ENCODE results near the gene SLC17A7. TPM values are rescaled to one million over a fixed set of nuclear protein-coding genes. Genes with fewer than 3 reads are reported as not detected.

The SLC17A7 gene
- total and polyA plus RNA-seq, 2 of the 8 experiments (the other 6 are each of a cell fraction or from before 2014, with no cell fraction given), result 2.7 to 3.0 TPM

GRCh38 chr19:49430172-49430677, 11.1 kb downstream of the SLC17A7 start:
- no peak overlapping the region for H3K14ac ChIP-seq (ENCODE audit: insufficient read length)
- no peaks in the 10 kb centered on the region for H3K79me2 ChIP-seq (ENCODE audit: control insufficient read depth in 1 of 2, insufficient read depth in 2 of 2, low read length in 2 of 2)
- H3K9me3 ChIP-seq (ENCODE audit: insufficient read depth in 2 of 2, low read depth in 1 of 2, low read length in 1 of 2), result peaks cover 0 to 2% of the 10 kb centered on the region in 2 experiments; a peak in 1 of 4 replicates
- H3K23ac ChIP-seq (ENCODE audit: insufficient read length), result no peak overlapping the region
- H3K4me3 ChIP-seq (ENCODE audit: extremely low read depth in 1 of 4, insufficient read depth in 2 of 4, low read depth in 3 of 4, low read length in 4 of 4), result no peak overlapping the region
- no peak overlapping the region for H3K56ac ChIP-seq (replicated peaks; ENCODE audit: insufficient read length, low read depth, low read length)
- peak overlapping the region; percentile 68; the same call in 1 of the 2 replicates for H2AK5ac ChIP-seq (ENCODE audit: low read depth, low read length)
- peaks cover 23% of the 10 kb centered on the region for H3K23me2 ChIP-seq (ENCODE audit: low read depth, low read length)
- no peak overlapping the region for H4K91ac ChIP-seq (replicated peaks; ENCODE audit: insufficient read length, low read length)
- no peak overlapping the region for H2BK20ac ChIP-seq (ENCODE audit: low read length)
- no peaks in the 10 kb centered on the region for H4K20me1 ChIP-seq (replicated peaks in 1 of 2; ENCODE audit: control insufficient read depth in 1 of 2, insufficient read depth in 2 of 2, low read length in 2 of 2)
- H3K36me3 ChIP-seq (ENCODE audit: control insufficient read depth in 2 of 4, insufficient read depth in 4 of 4, low read length in 3 of 4), result no peaks in the 10 kb centered on the region
- CTCF ChIA-PET (ENCODE audit: partially characterized antibody), result interaction anchor here (0.7 to 3.7 kb wide), 11 partner anchors 11 to 211 kb away, joined by 3 to 13 read pairs (median 8); partner anchors contain the start of genes KASH5 and SLC17A7
- no peak overlapping the region for H3K27ac ChIP-seq (ENCODE audit: low read depth, low read length)
- no peak overlapping the region for H4K8ac ChIP-seq (ENCODE audit: extremely low read depth, insufficient read depth, low read length)
- no peaks in the 10 kb centered on the region for H3K79me1 ChIP-seq (ENCODE audit: low read depth, low read length)
- POLR2A ChIA-PET (ENCODE audit: partially characterized antibody), result interaction anchor here (1.1 to 1.5 kb wide), 7 partner anchors 12 to 69 kb away, joined by 3 to 4 read pairs (median 3); partner anchors contain the start of gene PIH1D1
- no peak overlapping the region for H3K18ac ChIP-seq (ENCODE audit: extremely low read depth, low read length)
- H3K4ac ChIP-seq (replicated peaks; ENCODE audit: insufficient read length, low read depth, low read length), result no peak overlapping the region
- no peak overlapping the region for H2BK120ac ChIP-seq (replicated peaks; ENCODE audit: low read depth, low read length)
- H3K27me3 ChIP-seq (replicated peaks in 1 of 4; ENCODE audit: control insufficient read depth in 3 of 4, extremely low read depth in 1 of 4, insufficient read depth in 3 of 4, low read length in 3 of 4), result peaks cover 7 to 43% (median 38%) of the 10 kb centered on the region in 4 experiments; a peak in 6 of 7 replicates
- H2BK5ac ChIP-seq (ENCODE audit: low read depth, low read length), result no peak overlapping the region
- H3K4me1 ChIP-seq (replicated peaks in 1 of 4; ENCODE audit: control insufficient read depth in 3 of 4, insufficient read depth in 4 of 4, low read length in 3 of 4), result peaks cover 4 to 37% (median 23%) of the 10 kb centered on the region in 4 experiments
- DNase-seq (ENCODE audit: low read depth in 1 of 2, low spot score in 2 of 2) (no peak), FAIRE-seq (no peak)
- H2AFZ ChIP-seq (ENCODE audit: low read length), result no peak overlapping the region
- H3K4me2 ChIP-seq (ENCODE audit: insufficient read depth in 1 of 2, low read depth in 2 of 2, low read length in 2 of 2), result no peak overlapping the region
- WGBS, 2 experiments (ENCODE audit: extremely low coverage in 1 of 2, insufficient coverage in 1 of 2, insufficient read length in 1 of 2, insufficient replicate concordance in 2 of 2, low coverage in 1 of 2, low lambda C conversion rate in 2 of 2, missing lambda C conversion rate in 1 of 2), result 81% methylated on average over 9 of the region's 9 CpGs; no CpG with 5 or more reads in 1 of the 2 experiments
- no peak overlapping the region for H3K9ac ChIP-seq (replicated peaks in 1 of 4; ENCODE audit: extremely low read depth in 1 of 4, low read depth in 3 of 4, low read length in 3 of 4)
- 0 out of 2 replicates have a peak overlapping the region, but pooled peaks have one; percentile 61 for H2BK15ac ChIP-seq (ENCODE audit: low read length)
- H4K5ac ChIP-seq (ENCODE audit: insufficient read length, low read depth, low read length), result no peak overlapping the region
- 0 out of 2 replicates have a peak overlapping the region, but pooled peaks have one; percentile 68 for H2BK12ac ChIP-seq (ENCODE audit: low read depth, low read length)
- no peak for TF ChIP-seq RFX5 (IDR thresholded peaks at IDR 0.05; ENCODE audit: borderline replicate concordance, low read depth, low read length)
- no peak for TF ChIP-seq HDAC6 (IDR thresholded peaks at IDR 0.05; ENCODE audit: low read depth, low read length)
- no peak for TF ChIP-seq HDAC2 (IDR thresholded peaks at IDR 0.05; ENCODE audit: borderline replicate concordance in 1 of 2, low read depth in 2 of 2, low read length in 2 of 2)
